ENCODE data around the gene GAS2L3.

GRCh38 chr12:100567945-100568344 lies 5.5 kb upstream of the GAS2L3 start:
- no peak for TF ChIP-seq EZH2 (optimal IDR thresholded peaks at IDR 0.05; ENCODE audit: low read depth, low read length)
- no peak for TF ChIP-seq CTCF (IDR thresholded peaks at IDR 0.05; ENCODE audit: low read length)
- no peak for TF ChIP-seq EZH2phosphoT487 (IDR thresholded peaks at IDR 0.05; ENCODE audit: low read length)
